ENCODE data around the gene ADGRA3. TPM values are rescaled to one million over a fixed set of nuclear protein-coding genes. Genes with fewer than 3 reads are reported as not detected.

ADGRA3 gene
- total RNA-seq, 1 experiment from 2014 or later = 56.5 TPM

GRCh38 chr4:22504922-22505321, 10.9 kb downstream of the ADGRA3 start:
- no peak overlapping the region for H2BK12ac ChIP-seq (ENCODE audit: insufficient read length, low read depth, low read length)
- Mint-ChIP-seq H3K4me3 (no peak overlapping the region), H3K4me1 (peaks cover 46 to 52% of the 10 kb centered on the region in 2 experiments), H3K27ac (no peak overlapping the region; a peak in 3 of 7 replicates), H3K36me3 (ENCODE audit: insufficient read depth in 1 of 3, low read depth in 3 of 3) (peaks cover 0 to under 1% (median 0%) of the 10 kb centered on the region in 3 experiments; a peak in 2 of 7 replicates), H3K9me3 (no peaks in the 10 kb centered on the region), H3K27me3 (ENCODE audit: low read depth) (no peaks in the 10 kb centered on the region)
- no peak overlapping the region for H2BK5ac ChIP-seq (ENCODE audit: insufficient read length, low read length)
- peaks cover 8% of the 10 kb centered on the region for H3K79me1 ChIP-seq (ENCODE audit: insufficient read depth, low read depth, low read length, poor library complexity, severe bottlenecking)
- no peak for TF ChIP-seq CTCF (conservative IDR thresholded peaks at IDR 0.05)
- no peak overlapping the region for H3T11ph ChIP-seq (ENCODE audit: low read length)
- H3K56ac ChIP-seq (ENCODE audit: insufficient read length, low read depth, low read length) = no peak overlapping the region
- H4K8ac ChIP-seq (replicated peaks; ENCODE audit: insufficient read length, low read depth, low read length) = no peak overlapping the region
- H3K9me3 ChIP-seq (ENCODE audit: control insufficient read depth, low read depth, low read length) = no peaks in the 10 kb centered on the region
- H3K9ac ChIP-seq (ENCODE audit: extremely low read depth, insufficient read length, low read length) = no peak overlapping the region
- peaks cover 23% of the 10 kb centered on the region for H3K4me1 ChIP-seq (ENCODE audit: insufficient read depth, low read length)
- no peak overlapping the region for H3K14ac ChIP-seq (ENCODE audit: insufficient read depth, low read length)
- H3K23ac ChIP-seq (ENCODE audit: insufficient read length, low read depth, low read length) = no peak overlapping the region
- no peak overlapping the region for H3K4ac ChIP-seq (ENCODE audit: low read depth, low read length)
- H2BK20ac ChIP-seq (ENCODE audit: low read depth, low read length, poor library complexity, severe bottlenecking) = no peak overlapping the region
- H2AK5ac ChIP-seq (ENCODE audit: insufficient read length, low read length) = no peak overlapping the region
- no peak overlapping the region for H2BK120ac ChIP-seq (ENCODE audit: low read depth, low read length, poor library complexity, severe bottlenecking)
- no peak overlapping the region for H2AFZ ChIP-seq (ENCODE audit: low read length)
- H3K18ac ChIP-seq (ENCODE audit: insufficient read length, low read depth, low read length) = no peak overlapping the region
- no peak for DNase-seq
- peaks cover 48% of the 10 kb centered on the region; the same call in 1 of the 2 replicates for H3K79me2 ChIP-seq (ENCODE audit: insufficient read depth, low read length)
- no peak overlapping the region for H3K4me2 ChIP-seq (ENCODE audit: insufficient read depth, insufficient read length, low read length)
- H3K23me2 ChIP-seq (ENCODE audit: insufficient read length, low read depth, low read length, poor library complexity, severe bottlenecking) = no peaks in the 10 kb centered on the region
- no peaks in the 10 kb centered on the region for H3K27me3 ChIP-seq (ENCODE audit: insufficient read depth, low read length)
- no peak overlapping the region for H4K91ac ChIP-seq (ENCODE audit: insufficient read length, low read depth, low read length)
- H3K27ac ChIP-seq (ENCODE audit: insufficient read length, low read depth, low read length) = no peak overlapping the region
- no peak overlapping the region for H4K5ac ChIP-seq (ENCODE audit: insufficient read length, low read depth, low read length)
- no peak overlapping the region for H2BK15ac ChIP-seq (ENCODE audit: low read depth, low read length)
- no CpG with 5 or more reads among the region's 4 CpGs for WGBS (ENCODE audit: extremely low coverage, insufficient read length, low lambda C conversion rate)
- H4K20me1 ChIP-seq (ENCODE audit: control insufficient read depth, insufficient read depth, insufficient read length) = peaks cover 3% of the 10 kb centered on the region

Data from H9 (cell line).